NCI-H1694 (cell line): ENCODE data around the gene PITRM1.
"Not testable (repeated sequence)": the region's sequence is repeated elsewhere in the genome, so short reads cannot be mapped to it uniquely, and the experiment has no call there.

ENCODE experiments used
- DNase-seq: peaks from one replicate; lab custom pipeline; 2025; lab: John Stamatoyannopoulos, UW

Gene PITRM1

GRCh38 chr10:3198900-3199299 lies 26.3 kb upstream of the PITRM1 start:
- DNase-seq, result no peak

GRCh38 chr10:3197348-3198003 lies 24.9 kb upstream of the PITRM1 start:
- DNase-seq, result peak; percentile 8

GRCh38 chr10:3196958-3197347 lies 24.4 kb upstream of the PITRM1 start:
- no peak for DNase-seq

GRCh38 chr10:3196482-3196881 lies 23.9 kb upstream of the PITRM1 start:
- DNase-seq, result no peak

GRCh38 chr10:3195726-3196125 lies 23.1 kb upstream of the PITRM1 start:
- DNase-seq, result no peak

GRCh38 chr10:3195286-3195685 lies 22.7 kb upstream of the PITRM1 start:
- no peak for DNase-seq

GRCh38 chr10:3194871-3195270 lies 22.3 kb upstream of the PITRM1 start:
- DNase-seq, result no peak

- DNase-seq, result no peak
These were observed 21.2 kb upstream of the PITRM1 start for GRCh38 chr10:3193751-3194150.

- peak; percentile 15 for DNase-seq
These were observed 20.5 kb upstream of the PITRM1 start for GRCh38 chr10:3192856-3193635.

GRCh38 chr10:3190817-3191216 lies 18.2 kb upstream of the PITRM1 start:
- DNase-seq, result no peak

- DNase-seq, result not testable (repeated sequence)
These were observed 14.6 kb upstream of the PITRM1 start for GRCh38 chr10:3187229-3187628.

- DNase-seq, result no peak
These were observed 13.8 kb upstream of the PITRM1 start for GRCh38 chr10:3186368-3186767.

- no peak for DNase-seq
These were observed 12.8 kb upstream of the PITRM1 start for GRCh38 chr10:3185386-3185785.

- no peak for DNase-seq
These were observed 7.9 kb upstream of the PITRM1 start for GRCh38 chr10:3180355-3181025.

GRCh38 chr10:3179174-3179573 lies 6.6 kb upstream of the PITRM1 start:
- DNase-seq, result no peak

GRCh38 chr10:3178042-3178441 lies 5.5 kb upstream of the PITRM1 start:
- no peak for DNase-seq

GRCh38 chr10:3173171-3173878 lies 743 bp upstream of the PITRM1 start:
- no peak for DNase-seq

- no peak for DNase-seq
These were observed 519 bp downstream of the PITRM1 start for GRCh38 chr10:3172081-3172445.

- DNase-seq, result not testable (repeated sequence)
These were observed 1.1 kb downstream of the PITRM1 start for GRCh38 chr10:3171488-3171887.

GRCh38 chr10:3169673-3170072 lies 2.9 kb downstream of the PITRM1 start:
- no peak for DNase-seq

GRCh38 chr10:3169271-3169670 lies 3.3 kb downstream of the PITRM1 start:
- DNase-seq, result no peak

- DNase-seq, result no peak
These were observed 4.8 kb downstream of the PITRM1 start for GRCh38 chr10:3167611-3168330.
